ENCODE measurements around the gene SNRPA. TPM values are rescaled to one million over a fixed set of nuclear protein-coding genes. Genes with fewer than 3 reads are reported as not detected.

The SNRPA gene
- polyA plus RNA-seq, 1 of the 3 experiments (the other 2 are of a cell fraction): 121 TPM

- Histone ChIP-seq H3K4me3 (ENCODE audit: low read depth in 2 of 2, low read length in 1 of 2) (peak overlapping the region in 1 of 2 experiments; percentile 6; a peak in 1 of 4 replicates), H3K27me3 (ENCODE audit: insufficient read depth) (no peaks in the 10 kb centered on the region), H2AFZ (ENCODE audit: low read depth) (no peak overlapping the region), H3K79me2 (ENCODE audit: insufficient read depth) (peaks cover 89% of the 10 kb centered on the region), H3F3A (replicated peaks; ENCODE audit: insufficient read depth) (peaks cover 17% of the 10 kb centered on the region), H4K20me1 (ENCODE audit: insufficient read depth) (peaks cover 84% of the 10 kb centered on the region), H3K27ac (ENCODE audit: low read depth in 2 of 2, low read length in 1 of 2) (peak overlapping the region in 1 of 2 experiments; percentile 67; a peak in 2 of 4 replicates), H3K36me3 (replicated peaks in 1 of 2; ENCODE audit: control insufficient read depth in 1 of 2, insufficient read depth in 2 of 2, low read length in 1 of 2) (peaks cover 33 to 46% of the 10 kb centered on the region in 2 experiments), H3K4me1 (ENCODE audit: control insufficient read depth in 1 of 2, insufficient read depth in 2 of 2, low read depth in 1 of 2, low read length in 1 of 2) (peaks cover 42 to 73% of the 10 kb centered on the region in 2 experiments; a peak in 3 of 4 replicates), H3K9ac (no peak overlapping the region), H3K9me2 (no peaks in the 10 kb centered on the region), H3K4me2 (peak overlapping the region; percentile 98), H3K9me3 (no peaks in the 10 kb centered on the region)
- WGBS (ENCODE audit: low lambda C conversion rate): 88% methylated on average over 8 of the region's 9 CpGs
- no peak for DNase-seq
- CTCF ChIA-PET: interaction anchor here (0.6 to 1.3 kb wide), 4 partner anchors 25 to 141 kb away, joined by 3 to 5 read pairs (median 4); partner anchors contain the start of gene RAB4B
- POLR2A ChIA-PET: interaction anchor here (0.9 to 1.4 kb wide), 2 partner anchors 25 to 61 kb away, joined by 3 to 8 read pairs; partner anchors contain the start of gene RAB4B
- TF ChIP-seq USF2 (IDR thresholded peaks at IDR 0.05; ENCODE audit: borderline replicate concordance, low read depth, low read length) (no peak), NRF1 (IDR thresholded peaks at IDR 0.05; ENCODE audit: low read depth, low read length) (no peak), MAX (IDR thresholded peaks at IDR 0.05; ENCODE audit: low read depth) (no peak), MXI1 (IDR thresholded peaks at IDR 0.05; ENCODE audit: low read depth, low read length) (no peak), TEAD4 (IDR thresholded peaks at IDR 0.05; ENCODE audit: borderline replicate concordance, insufficient read depth) (no peak), YY1 (IDR thresholded peaks at IDR 0.05; ENCODE audit: low read depth) (no peak)
These were observed 52.3 kb downstream of the SNRPA start for GRCh38 chr19:40803170-40803856.

GRCh38 chr19:40803857-40804782 lies 53.1 kb downstream of the SNRPA start:
- H3K4me2 ChIP-seq: peak overlapping the region; percentile 98; the same call in 1 of the 2 replicates
- H3K27me3 ChIP-seq (ENCODE audit: insufficient read depth): no peaks in the 10 kb centered on the region
- no peak overlapping the region for H3K4me3 ChIP-seq (ENCODE audit: low read depth in 2 of 2, low read length in 1 of 2)
- 77% methylated on average over 5 of the region's 6 CpGs for WGBS (ENCODE audit: low lambda C conversion rate)
- ChIA-PET CTCF (interaction anchor here (1.3 to 5.4 kb wide), 4 partner anchors 15 to 142 kb away, joined by 3 to 54 read pairs (median 24); no protein-coding TSS in a partner anchor), POLR2A (interaction anchor here (1.4 kb wide), 1 partner anchor 26 kb away, joined by 8 read pairs; the partner anchor contains the start of gene RAB4B)
- no peaks in the 10 kb centered on the region for H3K9me2 ChIP-seq
- H3K79me2 ChIP-seq (ENCODE audit: insufficient read depth): peaks cover 96% of the 10 kb centered on the region
- H2AFZ ChIP-seq (ENCODE audit: low read depth): no peak overlapping the region
- H3K36me3 ChIP-seq (replicated peaks in 1 of 2; ENCODE audit: control insufficient read depth in 1 of 2, insufficient read depth in 2 of 2, low read length in 1 of 2): peaks cover 38 to 50% of the 10 kb centered on the region in 2 experiments
- no peak overlapping the region for H3K9ac ChIP-seq
- peaks cover 42 to 73% of the 10 kb centered on the region in 2 experiments; a peak in 3 of 4 replicates for H3K4me1 ChIP-seq (ENCODE audit: control insufficient read depth in 1 of 2, insufficient read depth in 2 of 2, low read depth in 1 of 2, low read length in 1 of 2)
- no peak overlapping the region; a peak in 1 of 4 replicates for H3K27ac ChIP-seq (ENCODE audit: low read depth in 2 of 2, low read length in 1 of 2)
- no peaks in the 10 kb centered on the region for H3K9me3 ChIP-seq
- H4K20me1 ChIP-seq (ENCODE audit: insufficient read depth): peaks cover 92% of the 10 kb centered on the region
- peaks cover 14% of the 10 kb centered on the region for H3F3A ChIP-seq (replicated peaks; ENCODE audit: insufficient read depth)
- TF ChIP-seq EP300 (IDR thresholded peaks at IDR 0.05; ENCODE audit: borderline replicate concordance in 1 of 2, low read depth in 1 of 2, low read length in 1 of 2) (no peak), GABPA (IDR thresholded peaks at IDR 0.05; ENCODE audit: low read depth) (no peak), POLR2AphosphoS5 (IDR thresholded peaks at IDR 0.05; ENCODE audit: low read depth, low read length) (no peak), TEAD4 (IDR thresholded peaks at IDR 0.05; ENCODE audit: borderline replicate concordance, insufficient read depth) (no peak), MEF2A (IDR thresholded peaks at IDR 0.05; ENCODE audit: borderline replicate concordance, low read depth) (no peak), EZH2phosphoT487 (IDR thresholded peaks at IDR 0.05; ENCODE audit: borderline replicate concordance, low read depth) (no peak)
- DNase-seq: no peak
